ENCODE measurements around the gene TMEM52B.

DNA sequence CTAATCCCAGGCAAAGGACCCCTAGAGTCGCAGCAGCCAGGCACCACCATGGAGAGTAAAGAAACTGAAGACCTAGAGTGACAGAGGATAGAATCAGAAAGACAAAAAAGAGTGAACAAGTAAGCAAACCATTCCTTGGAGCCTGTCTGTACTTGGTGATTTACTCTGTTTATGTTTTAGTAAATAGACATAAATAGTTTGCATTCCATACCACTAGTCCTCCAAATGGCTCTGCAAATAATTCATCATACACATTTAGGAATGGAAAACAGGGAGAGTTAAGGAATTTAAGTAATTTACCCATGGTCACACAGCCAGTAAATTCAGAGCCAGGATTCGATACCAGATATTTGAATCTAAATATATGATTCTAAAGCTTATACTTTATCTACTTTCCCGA, 9.7 kb upstream of the TMEM52B start:
- TF ChIP-seq, protein P1, sequence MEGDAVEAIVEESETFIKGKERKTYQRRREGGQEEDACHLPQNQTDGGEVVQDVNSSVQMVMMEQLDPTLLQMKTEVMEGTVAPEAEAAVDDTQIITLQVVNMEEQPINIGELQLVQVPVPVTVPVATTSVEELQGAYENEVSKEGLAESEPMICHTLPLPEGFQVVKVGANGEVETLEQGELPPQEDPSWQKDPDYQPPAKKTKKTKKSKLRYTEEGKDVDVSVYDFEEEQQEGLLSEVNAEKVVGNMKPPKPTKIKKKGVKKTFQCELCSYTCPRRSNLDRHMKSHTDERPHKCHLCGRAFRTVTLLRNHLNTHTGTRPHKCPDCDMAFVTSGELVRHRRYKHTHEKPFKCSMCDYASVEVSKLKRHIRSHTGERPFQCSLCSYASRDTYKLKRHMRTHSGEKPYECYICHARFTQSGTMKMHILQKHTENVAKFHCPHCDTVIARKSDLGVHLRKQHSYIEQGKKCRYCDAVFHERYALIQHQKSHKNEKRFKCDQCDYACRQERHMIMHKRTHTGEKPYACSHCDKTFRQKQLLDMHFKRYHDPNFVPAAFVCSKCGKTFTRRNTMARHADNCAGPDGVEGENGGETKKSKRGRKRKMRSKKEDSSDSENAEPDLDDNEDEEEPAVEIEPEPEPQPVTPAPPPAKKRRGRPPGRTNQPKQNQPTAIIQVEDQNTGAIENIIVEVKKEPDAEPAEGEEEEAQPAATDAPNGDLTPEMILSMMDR (IDR thresholded peaks at IDR 0.05) = no peak
- TF ChIP-seq POLR2A (IDR thresholded peaks at IDR 0.05) = no peak

All from adrenal gland (tissue), 5 donors.